ENCODE data around the gene CYBA.

DNA sequence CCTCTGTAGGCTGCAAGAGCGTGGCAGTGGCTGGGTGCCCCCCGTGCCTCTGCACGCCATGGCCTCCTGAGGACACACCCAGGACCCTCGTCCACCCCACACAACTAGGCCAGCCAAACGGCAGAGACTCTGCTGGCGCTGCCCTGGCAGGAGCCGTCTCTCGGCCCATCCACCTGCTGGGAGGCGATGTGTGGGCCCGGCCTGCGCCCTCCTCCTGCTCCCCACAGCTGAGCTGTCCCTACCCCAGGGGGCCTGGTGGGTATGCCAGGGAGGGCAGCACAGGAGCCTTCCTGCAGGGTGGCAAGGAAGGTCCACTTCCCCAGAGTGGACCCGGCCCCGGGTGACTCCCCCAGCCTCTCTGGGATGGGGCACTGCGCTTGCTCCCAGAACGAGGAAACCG, 48.3 kb upstream of the CYBA start:
- TF ChIP-seq, protein P1, sequence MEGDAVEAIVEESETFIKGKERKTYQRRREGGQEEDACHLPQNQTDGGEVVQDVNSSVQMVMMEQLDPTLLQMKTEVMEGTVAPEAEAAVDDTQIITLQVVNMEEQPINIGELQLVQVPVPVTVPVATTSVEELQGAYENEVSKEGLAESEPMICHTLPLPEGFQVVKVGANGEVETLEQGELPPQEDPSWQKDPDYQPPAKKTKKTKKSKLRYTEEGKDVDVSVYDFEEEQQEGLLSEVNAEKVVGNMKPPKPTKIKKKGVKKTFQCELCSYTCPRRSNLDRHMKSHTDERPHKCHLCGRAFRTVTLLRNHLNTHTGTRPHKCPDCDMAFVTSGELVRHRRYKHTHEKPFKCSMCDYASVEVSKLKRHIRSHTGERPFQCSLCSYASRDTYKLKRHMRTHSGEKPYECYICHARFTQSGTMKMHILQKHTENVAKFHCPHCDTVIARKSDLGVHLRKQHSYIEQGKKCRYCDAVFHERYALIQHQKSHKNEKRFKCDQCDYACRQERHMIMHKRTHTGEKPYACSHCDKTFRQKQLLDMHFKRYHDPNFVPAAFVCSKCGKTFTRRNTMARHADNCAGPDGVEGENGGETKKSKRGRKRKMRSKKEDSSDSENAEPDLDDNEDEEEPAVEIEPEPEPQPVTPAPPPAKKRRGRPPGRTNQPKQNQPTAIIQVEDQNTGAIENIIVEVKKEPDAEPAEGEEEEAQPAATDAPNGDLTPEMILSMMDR (IDR thresholded peaks at IDR 0.05; ENCODE audit: low read depth, low read length) = no peak
- no peak for TF ChIP-seq EZH2phosphoT487 (IDR thresholded peaks at IDR 0.05; ENCODE audit: low read depth)

Data from OCI-LY3 (cell line).